HepG2 (cell line): ENCODE measurements around the gene DSTYK. TPM values are rescaled to one million over a fixed set of nuclear protein-coding genes. Genes with fewer than 3 reads are reported as not detected.

Experiments
- AHR ChIP-seq: IDR thresholded peaks from 2 replicates; pipeline ENCODE4 v1.6.1; 2018; ENCODE audit warnings: missing genetic modification reagents, missing compliant biosample characterization
- ATF7-NPFF ChIP-seq: sonication (generic); formaldehyde crosslinking; IDR thresholded peaks from 2 replicates; pipeline ENCODE4 v1.8.1; 2023; ENCODE audit warnings: mild to moderate bottlenecking, low read depth, missing genetic modification reagents, moderate library complexity
- GABPA ChIP-seq, 2 experiments: IDR thresholded peaks; 2 replicates each; pipeline ENCODE4 v1.6.1; 2011 to 2016; ENCODE audit warnings: low read depth in 2 of 2, low read length in 1 of 2, missing biosample characterization in 1 of 2, missing genetic modification characterization in 1 of 2
- GTF3A ChIP-seq: sonication (generic); formaldehyde crosslinking; conservative IDR thresholded peaks from 2 replicates; pipeline ENCODE4 v1.4.0; 2020; ENCODE audit warnings: mild to moderate bottlenecking, missing genetic modification reagents
- HOMEZ ChIP-seq: IDR thresholded peaks from 2 replicates; pipeline ENCODE4 v1.6.1; 2016; ENCODE audit warnings: low read depth
- KDM3A ChIP-seq: IDR thresholded peaks from 2 replicates; pipeline ENCODE4 v1.6.1; 2018; ENCODE audit warnings: low read depth, missing compliant biosample characterization
- MED8 ChIP-seq: sonication (generic); formaldehyde crosslinking; IDR thresholded peaks from 2 replicates; pipeline ENCODE4 v1.8.1; 2023; ENCODE audit warnings: mild to moderate bottlenecking, missing genetic modification reagents; ENCODE audit not compliant: insufficient replicate concordance
- NFATC3 ChIP-seq: sonication (generic); formaldehyde crosslinking; IDR thresholded peaks from 2 replicates; pipeline ENCODE4 v1.5.1; 2020; ENCODE audit warnings: mild to moderate bottlenecking, missing genetic modification reagents
- NPAS2 ChIP-seq: sonication (generic); formaldehyde crosslinking; IDR thresholded peaks from 2 replicates; pipeline ENCODE4 v1.8.0; 2022; ENCODE audit warnings: mild to moderate bottlenecking, missing genetic modification reagents, borderline replicate concordance
- NR0B2 ChIP-seq: sonication (generic); formaldehyde crosslinking; IDR thresholded peaks from 2 replicates; pipeline ENCODE4 v1.4.0; 2020; ENCODE audit warnings: mild to moderate bottlenecking, missing genetic modification reagents
- SAFB2 ChIP-seq: sonication (generic); formaldehyde crosslinking; IDR thresholded peaks from 2 replicates; pipeline ENCODE4 v1.5.1; 2020; ENCODE audit warnings: missing genetic modification reagents, low read depth, mild to moderate bottlenecking, borderline replicate concordance
- SIN3B ChIP-seq: fragments of 150-350 bp; IDR thresholded peaks from 2 replicates; pipeline ENCODE4 v1.6.1; 2014; ENCODE audit warnings: low read length
- SOX5 ChIP-seq: IDR thresholded peaks from 2 replicates; pipeline ENCODE4 v1.6.1; 2016; ENCODE audit warnings: borderline replicate concordance
- SP140L ChIP-seq: sonication (generic); formaldehyde crosslinking; IDR thresholded peaks from 2 replicates; pipeline ENCODE4 v1.4.0; 2020; ENCODE audit warnings: missing genetic modification reagents, borderline replicate concordance
- THAP8 ChIP-seq: sonication (generic); formaldehyde crosslinking; IDR thresholded peaks from 2 replicates; pipeline ENCODE4 v1.5.1; 2020; ENCODE audit warnings: missing genetic modification reagents, mild to moderate bottlenecking, borderline replicate concordance
- ZBTB33 ChIP-seq: sonication (generic); formaldehyde crosslinking; IDR thresholded peaks from 2 replicates; pipeline ENCODE4 v1.4.0; 2020; ENCODE audit warnings: missing genetic modification reagents
- ZNF280D ChIP-seq: sonication (generic); formaldehyde crosslinking; IDR thresholded peaks from 2 replicates; pipeline ENCODE4 v1.5.1; 2020; ENCODE audit warnings: mild to moderate bottlenecking, missing genetic modification reagents
- ZNF354B ChIP-seq: sonication (generic); formaldehyde crosslinking; IDR thresholded peaks from 2 replicates; pipeline ENCODE4 v1.8.0; 2022; ENCODE audit warnings: mild to moderate bottlenecking, missing genetic modification reagents
- ZNF572 ChIP-seq: sonication (generic); formaldehyde crosslinking; IDR thresholded peaks from 2 replicates; pipeline ENCODE4 v1.5.1; 2020; ENCODE audit warnings: mild to moderate bottlenecking, missing genetic modification reagents
- ZNF773 ChIP-seq: sonication (generic); formaldehyde crosslinking; IDR thresholded peaks from 2 replicates; pipeline ENCODE4 v1.4.0; 2020; ENCODE audit warnings: missing genetic modification reagents, borderline replicate concordance
- ZSCAN30 ChIP-seq: sonication (generic); formaldehyde crosslinking; IDR thresholded peaks from 2 replicates; pipeline ENCODE4 v1.5.0; 2020; ENCODE audit warnings: mild to moderate bottlenecking, missing genetic modification reagents
- polyA plus RNA-seq, 8 experiments: library from polyadenylated mRNA; depleted of rRNA in 3 of 8; stranded (reverse) in 7 of 8; unstranded in 1 of 8; fragments of >200 nt; fragmentation: Illumina TruSeq in 4 of 8; extraction: Trizol in 4 of 8; gene quantifications; 2 replicates each; pipeline versions ENCODE4 v1.2.1 to v1.2.3, GENCODE V29; 2011 to 2016; ENCODE audit warnings: low read depth in 4 of 8, missing spikeins in 1 of 8, mixed read lengths in 1 of 8; ENCODE audit not compliant: insufficient read depth in 1 of 8
- total RNA-seq, 5 experiments: library from RNA; depleted of rRNA; stranded (reverse); fragments of >200 nt; fragmentation: Illumina TruSeq; extraction: Trizol; gene quantifications; 2 replicates each; pipeline ENCODE4 v1.2.3, GENCODE V29; 2016; ENCODE audit warnings: low read depth in 1 of 5

Gene DSTYK
- total and polyA plus RNA-seq, 2 of the 13 experiments (the other 11 are each of a cell fraction or from before 2014, with no cell fraction given) = 2.6 to 4.8 TPM

- peak; percentile 74 for TF ChIP-seq ZBTB33 (CRISPR knock-in tag)
- TF ChIP-seq SOX5 (CRISPR knock-in tag) = peak; percentile 43; the same call in 1 of the 2 replicates
- TF ChIP-seq NFATC3 = no peak
- no peak for TF ChIP-seq ZSCAN30 (CRISPR knock-in tag)
- no peak for TF ChIP-seq SP140L (CRISPR knock-in tag)
- no peak for TF ChIP-seq HOMEZ
- peak; percentile 21; the same call in 1 of the 2 replicates for TF ChIP-seq ZNF354B (CRISPR knock-in tag)
- TF ChIP-seq SAFB2 (CRISPR knock-in tag) = no peak; the same call in 1 of the 2 replicates
- TF ChIP-seq ZNF572 = no peak
- no peak for TF ChIP-seq ZNF773 (CRISPR knock-in tag)
- peak; percentile 93 for TF ChIP-seq SIN3B
- TF ChIP-seq GTF3A = 0 out of 2 replicates have a peak, but pooled peaks have one; percentile 76
- no peak for TF ChIP-seq THAP8 (CRISPR knock-in tag)
- TF ChIP-seq KDM3A (CRISPR knock-in tag) = peak; percentile 59; the same call in 1 of the 2 replicates
- 0 out of 2 replicates have a peak, but pooled peaks have one; percentile 69 for TF ChIP-seq AHR
- TF ChIP-seq NR0B2 (CRISPR knock-in tag) = no peak; the same call in 1 of the 2 replicates
- peak; percentile 54; the same call in 1 of the 2 replicates for TF ChIP-seq ZNF280D (CRISPR knock-in tag)
- TF ChIP-seq MED8 = no peak
- no peak for TF ChIP-seq NPAS2 (CRISPR knock-in tag)
- peak; percentile 72 for TF ChIP-seq GABPA (IDR thresholded peaks at IDR 0.05; ENCODE audit: low read depth, low read length)
- peak; percentile 94 for TF ChIP-seq GABPA (CRISPR knock-in tag; IDR thresholded peaks at IDR 0.05; ENCODE audit: low read depth)
- TF ChIP-seq ATF7-NPFF (CRISPR knock-in tag) = 0 out of 2 replicates have a peak, but pooled peaks have one; percentile 51
Observed at GRCh38 chr1:205121660-205122488, 89.6 kb downstream of the DSTYK start, which contains the start of gene RBBP5 (continued).
